Left lung (tissue), 10 donors: ENCODE data around the gene CDH4. TPM values are rescaled to one million over a fixed set of nuclear protein-coding genes. Genes with fewer than 3 reads are reported as not detected.

Experiments used
- ATAC-seq: fragments of 200-7000 bp; cut with Tn5 transposase; one replicate; pipeline ENCODE4 v1.9.1; 2020; ENCODE audit warnings: moderate library complexity
- DNase-seq, 4 donors: peaks; one replicate each; pipeline ENCODE4 v3.0.0-alpha.2; 2013 to 2020
- H3K27ac ChIP-seq, 2 donors: fragments of 200-600 bp; sonication (generic) in 1 of 2; one replicate each; pipeline versions ENCODE4 v1.5.0 to v1.8.0; 2020 to 2021
- H3K27me3 ChIP-seq, 2 donors: fragments of 200-600 bp; sonication (generic) in 1 of 2; one replicate each; pipeline versions ENCODE4 v1.5.0 to v1.8.0; 2020 to 2021
- H3K36me3 ChIP-seq, 2 donors: fragments of 200-600 bp; sonication (generic) in 1 of 2; one replicate each; pipeline versions ENCODE4 v1.5.0 to v1.8.0; 2020 to 2021
- H3K4me1 ChIP-seq, 2 donors: fragments of 200-600 bp; one replicate each; pipeline ENCODE4 v1.8.0; 2021
- H3K4me3 ChIP-seq, 2 donors: fragments of 200-600 bp; sonication (generic) in 1 of 2; one replicate each; pipeline versions ENCODE4 v1.5.0 to v1.8.0; 2020 to 2021; ENCODE audit warnings: mild to moderate bottlenecking in 1 of 2
- H3K9me3 ChIP-seq, 2 donors: fragments of 200-600 bp; sonication (generic) in 1 of 2; one replicate each; pipeline versions ENCODE4 v1.5.0 to v1.8.0; 2020 to 2021
- intact Hi-C, 2 donors: fragments of 100-400 bp; cut with DNase I; formaldehyde crosslinking; loops; one replicate each; pipeline versions ENCODE4 v1.11.2 to v1.14.2; 2022
- polyA plus RNA-seq, 6 donors: library from polyadenylated mRNA; unstranded; fragments of 120-200 nt; gene quantifications; one replicate each; pipeline ENCODE4 v1.2.1, GENCODE V29; 2013; ENCODE audit not compliant: insufficient read length in 6 of 6
- total RNA-seq, 2 donors: library from RNA; stranded (reverse); fragmentation: NEBNext Ultra II Directional; extraction: Animal tissue kit (Norgen Biotek cat#: 25700); gene quantifications; one replicate each; pipeline ENCODE4 v1.2.1, GENCODE V29; 2021
- TF ChIP-seq, protein P1 (sequence below), 2 donors: fragments of 200-600 bp; sonication (generic) in 1 of 2; IDR thresholded peaks; one replicate each; pipeline versions ENCODE4 v1.5.0 to v1.8.0; 2021; ENCODE audit warnings: antibody characterized with exemption in 2 of 2
- donor health status: DM: no; HTN: yes; CAD: no.
- donor health status: DM: no; HTN: no; CAD: no.

Gene CDH4
- total and polyA plus RNA-seq, 8 donors, result 0.24 to 10.8 (median 5.1) TPM

DNA sequence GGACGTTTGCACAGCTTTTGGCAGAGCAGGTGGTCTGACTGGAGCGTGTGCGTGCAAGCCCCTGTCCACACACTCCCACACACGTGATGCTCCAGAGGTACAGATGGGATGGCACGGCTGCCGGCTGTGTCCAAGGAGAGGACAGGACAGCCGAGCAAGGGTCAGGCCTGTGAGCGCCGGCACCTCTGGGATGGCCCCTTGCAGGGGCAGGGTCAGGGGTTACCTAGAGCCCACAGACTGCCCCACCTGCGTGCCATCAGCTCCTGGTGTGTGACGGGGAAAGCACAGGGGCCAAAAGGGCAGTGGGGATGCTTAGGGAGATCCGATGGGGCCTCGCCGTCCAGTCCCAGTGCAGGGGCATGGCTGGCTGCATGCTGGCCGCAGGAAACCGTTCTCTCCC, 623.9 kb downstream of the CDH4 start:
- no peak for ATAC-seq
- no peak overlapping the region for H3K4me3 ChIP-seq
- intact Hi-C loops, result no loop called here
- no peak overlapping the region for H3K27ac ChIP-seq
- TF ChIP-seq, protein P1, sequence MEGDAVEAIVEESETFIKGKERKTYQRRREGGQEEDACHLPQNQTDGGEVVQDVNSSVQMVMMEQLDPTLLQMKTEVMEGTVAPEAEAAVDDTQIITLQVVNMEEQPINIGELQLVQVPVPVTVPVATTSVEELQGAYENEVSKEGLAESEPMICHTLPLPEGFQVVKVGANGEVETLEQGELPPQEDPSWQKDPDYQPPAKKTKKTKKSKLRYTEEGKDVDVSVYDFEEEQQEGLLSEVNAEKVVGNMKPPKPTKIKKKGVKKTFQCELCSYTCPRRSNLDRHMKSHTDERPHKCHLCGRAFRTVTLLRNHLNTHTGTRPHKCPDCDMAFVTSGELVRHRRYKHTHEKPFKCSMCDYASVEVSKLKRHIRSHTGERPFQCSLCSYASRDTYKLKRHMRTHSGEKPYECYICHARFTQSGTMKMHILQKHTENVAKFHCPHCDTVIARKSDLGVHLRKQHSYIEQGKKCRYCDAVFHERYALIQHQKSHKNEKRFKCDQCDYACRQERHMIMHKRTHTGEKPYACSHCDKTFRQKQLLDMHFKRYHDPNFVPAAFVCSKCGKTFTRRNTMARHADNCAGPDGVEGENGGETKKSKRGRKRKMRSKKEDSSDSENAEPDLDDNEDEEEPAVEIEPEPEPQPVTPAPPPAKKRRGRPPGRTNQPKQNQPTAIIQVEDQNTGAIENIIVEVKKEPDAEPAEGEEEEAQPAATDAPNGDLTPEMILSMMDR (IDR thresholded peaks at IDR 0.05), result no peak
- peaks cover 0 to 68% of the 10 kb centered on the region in 2 donors for H3K27me3 ChIP-seq
- no peaks in the 10 kb centered on the region for H3K36me3 ChIP-seq
- peak in 1 of 4 donors; percentile 78 for DNase-seq
- H3K9me3 ChIP-seq, result peaks cover 0 to 15% of the 10 kb centered on the region in 2 donors
- no peaks in the 10 kb centered on the region for H3K4me1 ChIP-seq

DNA sequence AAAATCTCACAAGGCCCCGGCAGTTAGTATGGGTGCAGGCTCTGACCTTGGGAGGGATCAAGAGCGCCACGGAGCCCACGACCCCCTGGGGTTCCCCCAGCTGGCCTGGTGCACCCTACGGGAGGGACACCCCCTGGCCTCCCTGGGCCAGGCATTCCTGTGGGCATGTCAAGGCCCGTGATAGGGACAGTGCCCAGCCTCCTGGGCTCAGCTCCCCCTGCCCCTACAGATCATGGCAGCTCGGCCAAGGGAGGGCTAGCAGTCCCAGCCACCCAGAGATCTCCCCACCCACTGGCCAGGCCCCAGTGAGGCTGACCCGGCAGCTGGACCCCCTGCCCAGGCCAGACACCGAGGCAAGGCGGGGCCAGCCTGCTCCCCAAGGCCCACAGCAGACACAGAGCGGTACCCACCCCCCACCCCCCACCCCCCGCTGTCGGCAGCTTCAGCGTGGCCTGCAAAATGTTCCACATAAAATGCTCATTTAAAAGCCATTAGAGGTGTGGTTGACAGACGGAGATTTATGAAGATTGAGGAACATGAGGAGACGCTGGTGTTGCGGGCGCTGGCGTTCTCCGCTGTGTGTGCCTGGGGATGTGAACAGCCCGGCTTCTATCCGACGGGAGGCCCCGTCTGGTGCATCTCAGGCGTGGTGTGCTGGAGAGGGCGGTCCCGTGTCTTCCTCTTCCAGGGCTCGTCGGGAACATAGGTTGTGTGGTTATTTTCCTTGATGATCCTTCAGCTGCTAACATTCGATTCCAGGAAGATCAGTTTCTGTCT, 625.1 kb downstream of the CDH4 start:
- intact Hi-C loops, result no loop called here
- TF ChIP-seq, protein P1 (IDR thresholded peaks at IDR 0.05), result no peak
- DNase-seq (peak in 1 of 4 donors; percentile 51), ATAC-seq (no peak)
- H3K36me3 ChIP-seq, result no peaks in the 10 kb centered on the region
- no peaks in the 10 kb centered on the region for H3K4me1 ChIP-seq
- H3K27ac ChIP-seq, result no peak overlapping the region
- no peak overlapping the region for H3K4me3 ChIP-seq
- peaks cover 0 to 8% of the 10 kb centered on the region in 2 donors for H3K9me3 ChIP-seq
- H3K27me3 ChIP-seq, result peaks cover 0 to 79% of the 10 kb centered on the region in 2 donors

DNA sequence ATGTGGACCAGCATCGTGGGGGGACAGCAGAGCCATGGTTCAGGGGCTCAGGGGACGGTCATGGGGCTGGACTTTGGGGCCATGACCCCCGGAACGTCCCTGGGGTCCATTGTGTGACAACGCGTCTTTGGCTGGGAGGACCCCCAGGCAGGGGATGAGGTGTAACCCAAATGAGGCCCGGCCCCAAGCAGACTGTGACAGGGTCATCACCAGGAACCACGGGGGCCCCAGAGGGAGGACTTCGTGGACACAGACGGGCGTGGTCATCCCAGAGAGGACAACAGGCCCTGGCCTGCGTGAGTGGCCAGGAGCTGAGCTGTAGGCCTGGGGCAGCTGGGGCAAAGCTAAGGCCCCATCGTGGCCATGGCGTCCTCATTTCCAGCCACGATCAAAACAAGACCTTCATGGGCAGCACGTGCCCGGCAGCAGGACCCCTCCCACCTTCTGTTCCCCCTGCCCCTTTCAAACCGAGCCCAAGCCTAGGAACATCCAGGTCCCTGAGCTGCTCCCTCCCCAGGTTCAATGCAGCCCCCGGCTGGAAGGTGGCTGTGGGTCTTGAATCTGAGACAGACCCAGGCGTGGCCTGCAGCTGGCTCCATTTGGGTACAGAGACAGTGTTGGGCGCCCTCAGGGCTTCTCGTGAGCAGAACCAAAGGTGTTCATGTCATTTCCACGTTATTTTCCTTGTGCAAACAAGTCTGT, 625.9 kb downstream of the CDH4 start:
- Histone ChIP-seq H3K4me1 (no peaks in the 10 kb centered on the region), H3K9me3 (peaks cover 0 to 2% of the 10 kb centered on the region in 2 donors), H3K36me3 (no peaks in the 10 kb centered on the region), H3K4me3 (no peak overlapping the region), H3K27me3 (peaks cover 0 to 83% of the 10 kb centered on the region in 2 donors), H3K27ac (no peak overlapping the region)
- TF ChIP-seq, protein P1 (IDR thresholded peaks at IDR 0.05), result no peak
- intact Hi-C loops, result no loop called here
- ATAC-seq (no peak), DNase-seq (peak in 1 of 4 donors; percentile 52)

DNA sequence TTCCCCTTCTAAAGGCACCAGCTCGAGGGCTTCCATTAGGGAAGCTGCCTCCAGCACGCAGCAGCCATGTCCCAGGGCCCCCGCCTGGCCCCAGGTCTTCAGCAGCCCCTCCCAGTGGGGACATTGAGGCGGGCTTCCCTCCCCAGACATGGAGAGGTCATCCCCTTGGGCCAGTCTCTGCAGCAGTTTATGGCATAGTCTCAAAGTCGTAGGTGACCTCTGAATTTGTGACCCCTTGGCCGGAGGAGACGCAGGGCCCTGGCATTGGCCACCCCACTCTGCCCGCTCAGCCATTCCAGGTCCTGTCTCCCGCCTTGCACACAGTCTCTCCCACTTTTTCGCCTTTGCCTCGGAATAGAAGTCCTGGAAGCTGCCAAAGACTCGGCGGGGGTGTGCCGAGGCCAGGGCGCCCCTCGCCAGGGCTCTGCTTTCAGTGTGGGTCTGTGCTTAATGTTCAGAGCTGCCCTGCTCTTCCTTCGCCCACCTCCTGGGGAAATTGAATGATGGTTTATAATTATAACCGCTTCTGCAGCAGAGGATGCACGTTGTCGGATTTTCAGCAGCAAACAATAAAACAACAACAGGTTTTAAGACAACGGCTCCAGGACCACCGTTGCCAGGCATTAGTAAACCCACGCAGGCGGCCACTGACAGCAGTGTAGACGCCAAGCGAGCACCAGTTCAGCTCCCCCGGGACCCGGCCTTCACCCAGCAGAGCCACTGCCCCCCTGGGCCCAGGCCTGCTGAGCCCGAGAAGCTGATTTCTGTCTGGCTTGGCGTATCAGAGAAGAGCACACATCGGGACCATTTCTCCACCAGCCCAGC, 626.6 kb downstream of the CDH4 start:
- Histone ChIP-seq H3K36me3 (no peaks in the 10 kb centered on the region), H3K9me3 (no peaks in the 10 kb centered on the region), H3K27me3 (peaks cover 0 to 85% of the 10 kb centered on the region in 2 donors), H3K4me3 (no peak overlapping the region), H3K27ac (no peak overlapping the region), H3K4me1 (no peaks in the 10 kb centered on the region)
- intact Hi-C loops, result no loop called here
- TF ChIP-seq, protein P1 (IDR thresholded peaks at IDR 0.05), result no peak
- DNase-seq (peak in 1 of 4 donors; percentile 64), ATAC-seq (no peak)

DNA sequence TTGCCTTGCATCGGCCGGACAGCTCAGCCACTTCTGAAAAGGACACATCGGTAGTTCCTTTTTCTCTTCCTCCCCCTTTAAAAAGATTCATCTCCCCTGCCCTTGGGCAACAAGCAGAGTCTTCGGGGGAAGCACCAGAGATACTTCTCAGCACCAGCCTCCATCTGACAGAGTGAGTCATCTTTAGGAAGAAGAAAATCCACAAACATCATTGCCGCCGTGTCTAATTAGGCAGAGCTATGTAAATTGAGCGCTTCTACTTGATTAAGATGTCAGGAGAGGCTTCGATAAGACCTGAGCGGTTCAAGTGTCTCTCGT, 627.2 kb downstream of the CDH4 start:
- TF ChIP-seq, protein P1 (IDR thresholded peaks at IDR 0.05), result no peak
- DNase-seq (no peak), ATAC-seq (no peak)
- intact Hi-C loops, result no loop called here
- Histone ChIP-seq H3K27me3 (peaks cover 0 to 90% of the 10 kb centered on the region in 2 donors), H3K4me3 (no peak overlapping the region), H3K9me3 (no peaks in the 10 kb centered on the region), H3K4me1 (no peaks in the 10 kb centered on the region), H3K27ac (no peak overlapping the region), H3K36me3 (no peaks in the 10 kb centered on the region)
